HCT116 (cell line): ENCODE results near the gene PEX5. TPM values are rescaled to one million over a fixed set of nuclear protein-coding genes. Genes with fewer than 3 reads are reported as not detected.

Experiments
- ATAC-seq: fragments of 200-7000 bp; cut with Tn5 transposase; 2 replicates; pipeline ENCODE4 v1.9.1; 2020; ENCODE audit warnings: mild to moderate bottlenecking, moderate library complexity
- BruUV-seq: library from RNA; stranded (reverse); fragments of 400-500 nt; replicated peaks from 2 replicates; lab custom pipeline; 2021; lab: Mats Ljungman, UMichigan
- CTCF ChIA-PET: fragments of 300-600 bp; sonication (Branson Sonifier 250); formaldehyde crosslinking; loops from one replicate; lab custom pipeline; 2021; ENCODE audit warnings: antibody characterized with exemption; lab: Charles Lee
- POLR2A ChIA-PET: fragments of 300-600, 350-600 bp; sonication (Branson Sonifier 250); formaldehyde crosslinking; loops from one replicate; lab custom pipeline; 2021; ENCODE audit warnings: antibody characterized with exemption; lab: Charles Lee
- RAD21 ChIA-PET, 2 experiments: fragments of 300-600 bp; sonication (Branson Sonifier 250); formaldehyde crosslinking; loops; one replicate each; lab custom pipeline; 2023; ENCODE audit warnings: low total read pairs in 2 of 2; ENCODE audit not compliant: uncharacterized antibody in 2 of 2, unreplicated experiment in 2 of 2, low non-redundant PET in 1 of 2; lab: Charles Lee
- DNase-seq: peaks from one replicate; pipeline ENCODE4 v3.0.0-alpha.2; 2010; ENCODE audit warnings: low read depth, low spot score
- H2AFZ ChIP-seq: fragments of 200-600 bp; shearing (Covaris generic), sonication (generic); 2 replicates; pipeline ENCODE4 v1.6.1; 2017; ENCODE audit warnings: low read depth, mixed run types, mixed read lengths, antibody characterized with exemption, low read length; ENCODE audit not compliant: poor library complexity, severe bottlenecking
- H3K27ac ChIP-seq: 2 replicates; pipeline ENCODE4 v1.5.1; 2012; ENCODE audit warnings: low read depth, low read length
- H3K27me3 ChIP-seq: fragments of 200-600 bp; sonication (generic); 2 replicates; pipeline ENCODE4 v1.6.1; 2016; ENCODE audit warnings: mixed run types, low read length, mixed read lengths; ENCODE audit not compliant: insufficient read depth
- H3K36me3 ChIP-seq, 2 experiments: fragments of 200-500 bp in 1 of 2; fragments of 200-600 bp in 1 of 2; sonication (Bioruptor generic) in 1 of 2; sonication (generic) in 1 of 2; 2 replicates each; pipeline versions ENCODE4 v1.5.1 to v1.6.1; 2014 to 2016; ENCODE audit warnings: low read length in 2 of 2, inconsistent platforms in 1 of 2, mixed read lengths in 1 of 2, mixed run types in 1 of 2; ENCODE audit not compliant: insufficient read depth in 2 of 2, control insufficient read depth in 1 of 2
- H3K4me1 ChIP-seq, 2 experiments: fragments of 200-600 bp in 1 of 2; sonication (generic) in 1 of 2; 2 replicates each; pipeline versions ENCODE4 v1.5.1 to v1.6.1; 2012 to 2017; ENCODE audit warnings: low read length in 2 of 2, inconsistent platforms in 1 of 2, mild to moderate bottlenecking in 1 of 2, mixed read lengths in 1 of 2, mixed run types in 1 of 2, moderate library complexity in 1 of 2; ENCODE audit not compliant: insufficient read depth in 2 of 2, control insufficient read depth in 1 of 2
- H3K4me2 ChIP-seq: fragments of 200-600 bp; sonication (generic); 2 replicates; pipeline ENCODE4 v1.6.1; 2017; ENCODE audit warnings: mixed run types, low read length, mixed read lengths
- H3K4me3 ChIP-seq, 2 experiments: fragments of 200-600 bp in 1 of 2; sonication (generic) in 1 of 2; replicated peaks in 1 of 2; 2 replicates each; pipeline ENCODE4 v1.5.1; 2011 to 2016; ENCODE audit warnings: low read length in 2 of 2, control low read depth in 1 of 2, low read depth in 1 of 2, mild to moderate bottlenecking in 1 of 2, mixed read lengths in 1 of 2, mixed run types in 1 of 2
- H3K79me2 ChIP-seq: fragments of 200-600 bp; sonication (generic); 2 replicates; pipeline ENCODE4 v1.6.1; 2017; ENCODE audit warnings: mild to moderate bottlenecking, mixed run types, low read length, moderate library complexity, mixed read lengths; ENCODE audit not compliant: insufficient read depth
- H3K9ac ChIP-seq: fragments of 200-600 bp; sonication (generic); 2 replicates; pipeline ENCODE4 v1.6.1; 2016; ENCODE audit warnings: low read length, mixed read lengths
- H3K9me2 ChIP-seq: fragments of 200-600 bp; sonication (generic), shearing (Covaris generic); 2 replicates; pipeline ENCODE4 v1.6.1; 2017; ENCODE audit warnings: mixed run types, mild to moderate bottlenecking, moderate library complexity; ENCODE audit not compliant: insufficient read depth
- H3K9me3 ChIP-seq, 2 experiments: fragments of 200-500 bp in 1 of 2; fragments of 200-600 bp in 1 of 2; sonication (Bioruptor generic) in 1 of 2; sonication (generic) in 1 of 2; 2 replicates each; pipeline ENCODE4 v1.6.1; 2014 to 2017; ENCODE audit warnings: low read length in 2 of 2, mixed read lengths in 2 of 2, inconsistent platforms in 1 of 2, low read depth in 1 of 2, mild to moderate bottlenecking in 1 of 2, mixed run types in 1 of 2, moderate library complexity in 1 of 2; ENCODE audit not compliant: control insufficient read depth in 1 of 2, insufficient read depth in 1 of 2
- H4K20me1 ChIP-seq: fragments of 200-600 bp; sonication (generic), shearing (Covaris generic); 2 replicates; pipeline ENCODE4 v1.6.1; 2017; ENCODE audit warnings: mixed run types, mild to moderate bottlenecking, moderate library complexity; ENCODE audit not compliant: insufficient read depth
- CBX3 ChIP-seq: IDR thresholded peaks from 2 replicates; pipeline ENCODE4 v1.6.1; 2012; ENCODE audit warnings: low read depth
- CEBPB ChIP-seq: IDR thresholded peaks from 2 replicates; pipeline ENCODE4 v1.6.1; 2012; ENCODE audit warnings: low read depth
- ELF1 ChIP-seq: IDR thresholded peaks from 2 replicates; pipeline ENCODE4 v1.6.1; 2012; ENCODE audit warnings: low read depth, borderline replicate concordance
- FOSL1 ChIP-seq: IDR thresholded peaks from 2 replicates; pipeline ENCODE4 v1.6.1; 2012; ENCODE audit warnings: low read depth
- POLR2A ChIP-seq: IDR thresholded peaks from 2 replicates; pipeline ENCODE4 v1.7.0; 2011; ENCODE audit warnings: borderline replicate concordance; ENCODE audit not compliant: insufficient read depth, insufficient read length; ENCODE audit errors: extremely low read depth
- SP1 ChIP-seq: IDR thresholded peaks from 2 replicates; pipeline ENCODE4 v1.6.1; 2012; ENCODE audit warnings: low read depth
- YY1 ChIP-seq: IDR thresholded peaks from 2 replicates; pipeline ENCODE4 v1.6.1; 2011; ENCODE audit warnings: low read length, low read depth, moderate library complexity, mild to moderate bottlenecking; ENCODE audit not compliant: insufficient replicate concordance; ENCODE audit errors: extremely low read depth
- intact Hi-C: fragments of 100-400 bp; cut with micrococcal nuclease; formaldehyde crosslinking; loops from 2 replicates; pipeline ENCODE4 v1.10.0; 2022
- total RNA-seq: library from RNA; stranded (reverse); gene quantifications from one replicate; pipeline ENCODE4 v1.2.1, GENCODE V29; 2021; ENCODE audit not compliant: unreplicated experiment
- TF ChIP-seq, protein P1 (sequence below): IDR thresholded peaks from 2 replicates; pipeline ENCODE4 v1.6.1; 2012; ENCODE audit warnings: low read depth
- TF ChIP-seq, protein P2 (sequence below): IDR thresholded peaks from 2 replicates; pipeline ENCODE4 v1.6.1; 2012

Gene PEX5
- total RNA-seq, 1 experiment from 2014 or later: 45.4 TPM

DNA sequence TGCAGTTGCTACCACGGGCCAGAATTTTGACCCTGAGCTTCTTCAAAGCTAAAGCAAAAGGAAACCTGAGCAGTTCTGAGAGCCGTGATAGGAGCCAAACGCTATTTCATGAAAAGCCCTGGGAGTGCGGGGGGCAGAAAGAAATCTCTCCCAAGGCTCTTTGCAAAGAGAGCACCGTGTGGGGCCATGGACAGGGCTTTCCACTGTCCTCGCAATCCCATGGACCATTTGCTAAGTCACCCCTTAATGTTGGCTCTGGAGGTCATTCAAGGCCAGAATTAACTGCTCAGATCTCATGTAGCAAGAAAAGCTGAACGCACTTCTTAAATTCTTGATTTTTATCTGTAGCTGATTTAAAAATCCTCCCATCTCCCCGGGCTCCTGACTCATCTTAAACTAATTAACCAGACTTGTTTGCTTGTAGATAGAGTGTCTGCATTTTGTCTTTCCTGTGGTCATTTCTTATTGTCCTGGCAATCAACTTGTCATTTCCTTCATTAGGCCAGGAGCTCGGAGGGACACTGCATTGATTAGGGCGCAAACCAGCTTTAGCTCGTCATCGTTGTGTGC is 34.5 kb upstream of the PEX5 start:
- Histone ChIP-seq H4K20me1 (no peaks in the 10 kb centered on the region), H3K4me1 (peaks cover 0 to 8% of the 10 kb centered on the region in 2 experiments; a peak in 3 of 4 replicates), H2AFZ (no peak overlapping the region), H3K4me3 (no peak overlapping the region), H3K4me2 (no peak overlapping the region), H3K79me2 (no peaks in the 10 kb centered on the region), H3K27ac (no peak overlapping the region), H3K36me3 (peaks cover 0 to 2% of the 10 kb centered on the region in 2 experiments; a peak in 1 of 4 replicates), H3K9me2 (no peaks in the 10 kb centered on the region), H3K9me3 (no peaks in the 10 kb centered on the region), H3K9ac (no peak overlapping the region), H3K27me3 (no peaks in the 10 kb centered on the region)
- TF ChIP-seq YY1 (no peak), POLR2A (no peak), SP1 (no peak), CEBPB (no peak), ELF1 (no peak), CBX3 (no peak), FOSL1 (no peak)
- TF ChIP-seq, protein P1, sequence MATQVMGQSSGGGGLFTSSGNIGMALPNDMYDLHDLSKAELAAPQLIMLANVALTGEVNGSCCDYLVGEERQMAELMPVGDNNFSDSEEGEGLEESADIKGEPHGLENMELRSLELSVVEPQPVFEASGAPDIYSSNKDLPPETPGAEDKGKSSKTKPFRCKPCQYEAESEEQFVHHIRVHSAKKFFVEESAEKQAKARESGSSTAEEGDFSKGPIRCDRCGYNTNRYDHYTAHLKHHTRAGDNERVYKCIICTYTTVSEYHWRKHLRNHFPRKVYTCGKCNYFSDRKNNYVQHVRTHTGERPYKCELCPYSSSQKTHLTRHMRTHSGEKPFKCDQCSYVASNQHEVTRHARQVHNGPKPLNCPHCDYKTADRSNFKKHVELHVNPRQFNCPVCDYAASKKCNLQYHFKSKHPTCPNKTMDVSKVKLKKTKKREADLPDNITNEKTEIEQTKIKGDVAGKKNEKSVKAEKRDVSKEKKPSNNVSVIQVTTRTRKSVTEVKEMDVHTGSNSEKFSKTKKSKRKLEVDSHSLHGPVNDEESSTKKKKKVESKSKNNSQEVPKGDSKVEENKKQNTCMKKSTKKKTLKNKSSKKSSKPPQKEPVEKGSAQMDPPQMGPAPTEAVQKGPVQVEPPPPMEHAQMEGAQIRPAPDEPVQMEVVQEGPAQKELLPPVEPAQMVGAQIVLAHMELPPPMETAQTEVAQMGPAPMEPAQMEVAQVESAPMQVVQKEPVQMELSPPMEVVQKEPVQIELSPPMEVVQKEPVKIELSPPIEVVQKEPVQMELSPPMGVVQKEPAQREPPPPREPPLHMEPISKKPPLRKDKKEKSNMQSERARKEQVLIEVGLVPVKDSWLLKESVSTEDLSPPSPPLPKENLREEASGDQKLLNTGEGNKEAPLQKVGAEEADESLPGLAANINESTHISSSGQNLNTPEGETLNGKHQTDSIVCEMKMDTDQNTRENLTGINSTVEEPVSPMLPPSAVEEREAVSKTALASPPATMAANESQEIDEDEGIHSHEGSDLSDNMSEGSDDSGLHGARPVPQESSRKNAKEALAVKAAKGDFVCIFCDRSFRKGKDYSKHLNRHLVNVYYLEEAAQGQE: no peak
- TF ChIP-seq, protein P2, sequence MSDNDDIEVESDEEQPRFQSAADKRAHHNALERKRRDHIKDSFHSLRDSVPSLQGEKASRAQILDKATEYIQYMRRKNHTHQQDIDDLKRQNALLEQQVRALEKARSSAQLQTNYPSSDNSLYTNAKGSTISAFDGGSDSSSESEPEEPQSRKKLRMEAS: no peak
- RAD21 ChIA-PET: no interaction called here
- POLR2A ChIA-PET: no interaction called here
- intact Hi-C loops: no loop called here
- DNase-seq (no peak), ATAC-seq (no peak)
- CTCF ChIA-PET: interaction anchor here (1.0 kb wide), 1 partner anchor 14 kb away, joined by 3 read pairs; no protein-coding TSS in a partner anchor
- BruUV-seq: no TSS peak
